MCF 10A (cell line): ENCODE results near the gene PPP1R2. TPM values are rescaled to one million over a fixed set of nuclear protein-coding genes. Genes with fewer than 3 reads are reported as not detected.

Experiments used
- BruUV-seq: library from RNA; stranded (reverse); fragments of 400-500 nt; replicated peaks from 2 replicates; lab custom pipeline; 2021; lab: Mats Ljungman, UMichigan
- CTCF ChIA-PET: fragments of 300-600 bp; sonication (Branson Sonifier 250); formaldehyde crosslinking; extraction: SDS; loops from one replicate; lab custom pipeline; 2021; ENCODE audit warnings: antibody characterized with exemption, inconsistent platforms; lab: Yijun Ruan, JAX
- POLR2A ChIA-PET: fragments of 300-600, 350-650 bp; sonication (Branson Sonifier 250); formaldehyde crosslinking; extraction: SDS; loops from one replicate; lab custom pipeline; 2020; ENCODE audit warnings: antibody characterized with exemption, inconsistent platforms; lab: Yijun Ruan, JAX
- DNase-seq: peaks from one replicate; pipeline ENCODE4 v3.0.0-alpha.2; 2018; ENCODE audit not compliant: unreplicated experiment
- H3K27ac Mint-ChIP-seq: one replicate; pipeline ENCODE4 v1.8.0; 2022; ENCODE audit warnings: mild to moderate bottlenecking, low read depth, mixed read lengths; ENCODE audit not compliant: unreplicated experiment
- H3K27me3 Mint-ChIP-seq: one replicate; pipeline ENCODE4 v1.8.0; 2022; ENCODE audit warnings: mixed read lengths; ENCODE audit not compliant: insufficient read depth, unreplicated experiment
- H3K36me3 Mint-ChIP-seq: one replicate; pipeline ENCODE4 v1.8.0; 2022; ENCODE audit warnings: mild to moderate bottlenecking, moderate library complexity, mixed read lengths; ENCODE audit not compliant: insufficient read depth, unreplicated experiment
- H3K4me1 Mint-ChIP-seq: one replicate; pipeline ENCODE4 v1.8.0; 2022; ENCODE audit warnings: mixed read lengths; ENCODE audit not compliant: insufficient read depth, unreplicated experiment
- H3K4me3 Mint-ChIP-seq: one replicate; pipeline ENCODE4 v1.8.0; 2022; ENCODE audit warnings: mild to moderate bottlenecking, moderate library complexity, mixed read lengths; ENCODE audit not compliant: unreplicated experiment
- H3K9me3 Mint-ChIP-seq: one replicate; pipeline ENCODE4 v1.8.0; 2022; ENCODE audit warnings: mixed read lengths; ENCODE audit not compliant: unreplicated experiment
- intact Hi-C: fragments of 100-400 bp; cut with micrococcal nuclease; formaldehyde crosslinking; loops from 2 replicates; pipeline ENCODE4 v1.14.1; 2022
- total RNA-seq: library from RNA; stranded (reverse); gene quantifications from 2 replicates; pipeline ENCODE4 v1.2.3, GENCODE V29; 2022
- TF ChIP-seq, protein P1 (sequence below): fragments of 200-600 bp; IDR thresholded peaks from one replicate; pipeline ENCODE4 v1.8.0; 2022; ENCODE audit warnings: antibody characterized with exemption, mild to moderate bottlenecking; ENCODE audit not compliant: unreplicated experiment

PPP1R2 gene
- total RNA-seq, 1 experiment from 2014 or later = 53.0 TPM

DNA sequence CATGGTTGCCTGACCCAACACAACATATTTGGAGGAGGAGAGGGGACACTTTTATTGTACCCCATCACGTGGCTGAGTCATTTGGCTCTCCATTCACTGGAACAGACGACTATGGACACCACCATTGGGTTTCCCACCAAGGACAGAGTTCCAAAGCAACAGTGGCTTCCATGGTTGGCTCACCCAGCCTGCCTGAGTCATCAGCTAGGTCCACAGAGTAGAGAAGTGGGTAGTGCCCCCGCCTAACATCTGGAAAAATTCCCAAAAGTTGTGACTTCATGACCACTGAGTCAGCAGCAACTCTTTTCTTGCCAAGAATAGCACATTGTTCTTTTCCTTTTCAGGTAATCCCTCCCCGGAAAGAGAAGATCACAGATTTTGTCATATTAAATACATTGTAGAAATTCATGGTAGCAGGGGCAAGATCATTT, 3.0 kb upstream of the PPP1R2 start:
- ChIA-PET POLR2A (interaction anchor here (0.7 to 1.6 kb wide), 3 partner anchors 10 to 275 kb away, joined by 3 read pairs; partner anchors contain the start of gene XXYLT1), CTCF (no interaction called here)
- H3K9me3 Mint-ChIP-seq = no peaks in the 10 kb centered on the region

DNA sequence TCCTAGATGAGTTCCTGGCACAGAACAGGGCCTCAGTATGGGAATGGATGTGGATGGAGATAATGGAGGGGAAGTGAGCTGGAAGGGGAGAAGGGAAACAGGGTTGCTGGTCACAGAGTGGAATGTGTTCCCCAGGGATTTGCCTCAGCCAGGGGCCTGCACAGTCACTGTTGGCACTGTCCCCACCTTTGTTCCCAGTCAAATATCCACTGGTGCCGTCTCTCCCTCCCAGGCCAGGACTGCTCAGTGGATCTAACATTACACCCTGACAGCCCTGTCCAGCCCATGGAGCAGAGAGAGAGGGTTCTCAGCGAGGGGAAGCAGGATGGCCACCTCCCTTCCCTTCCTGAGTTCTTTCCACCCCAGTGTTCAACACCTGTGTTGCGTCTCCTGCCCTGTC, 1.5 kb upstream of the PPP1R2 start:
- Mint-ChIP-seq H3K9me3 (no peaks in the 10 kb centered on the region), H3K4me1 (peaks cover 36% of the 10 kb centered on the region), H3K27ac (no peak overlapping the region), H3K27me3 (no peaks in the 10 kb centered on the region), H3K4me3 (peak overlapping the region; percentile 76), H3K36me3 (peaks cover 15% of the 10 kb centered on the region)
- intact Hi-C loops = loop anchor here (10.0 kb wide), 1 partner anchor 110 kb away; no protein-coding TSS in a partner anchor
- TF ChIP-seq, protein P1, sequence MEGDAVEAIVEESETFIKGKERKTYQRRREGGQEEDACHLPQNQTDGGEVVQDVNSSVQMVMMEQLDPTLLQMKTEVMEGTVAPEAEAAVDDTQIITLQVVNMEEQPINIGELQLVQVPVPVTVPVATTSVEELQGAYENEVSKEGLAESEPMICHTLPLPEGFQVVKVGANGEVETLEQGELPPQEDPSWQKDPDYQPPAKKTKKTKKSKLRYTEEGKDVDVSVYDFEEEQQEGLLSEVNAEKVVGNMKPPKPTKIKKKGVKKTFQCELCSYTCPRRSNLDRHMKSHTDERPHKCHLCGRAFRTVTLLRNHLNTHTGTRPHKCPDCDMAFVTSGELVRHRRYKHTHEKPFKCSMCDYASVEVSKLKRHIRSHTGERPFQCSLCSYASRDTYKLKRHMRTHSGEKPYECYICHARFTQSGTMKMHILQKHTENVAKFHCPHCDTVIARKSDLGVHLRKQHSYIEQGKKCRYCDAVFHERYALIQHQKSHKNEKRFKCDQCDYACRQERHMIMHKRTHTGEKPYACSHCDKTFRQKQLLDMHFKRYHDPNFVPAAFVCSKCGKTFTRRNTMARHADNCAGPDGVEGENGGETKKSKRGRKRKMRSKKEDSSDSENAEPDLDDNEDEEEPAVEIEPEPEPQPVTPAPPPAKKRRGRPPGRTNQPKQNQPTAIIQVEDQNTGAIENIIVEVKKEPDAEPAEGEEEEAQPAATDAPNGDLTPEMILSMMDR = no peak
- ChIA-PET POLR2A (no interaction called here), CTCF (interaction anchor here (1.0 kb wide), 1 partner anchor 274 kb away, joined by 3 read pairs; no protein-coding TSS in a partner anchor)
- no peak for DNase-seq
- no TSS peak for BruUV-seq

More for the DNA sequence above, 3.0 kb upstream of the PPP1R2 start:
- Mint-ChIP-seq H3K4me3 (peak overlapping the region; percentile 62), H3K27me3 (no peaks in the 10 kb centered on the region), H3K36me3 (peaks cover 15% of the 10 kb centered on the region), H3K4me1 (peaks cover 26% of the 10 kb centered on the region), H3K27ac (peak overlapping the region; percentile 91)
- TF ChIP-seq, protein P1 = no peak
- intact Hi-C loops = loop anchor here (10.0 kb wide), 1 partner anchor 109 kb away; no protein-coding TSS in a partner anchor
- DNase-seq = peak; percentile 98
- BruUV-seq = no TSS peak

DNA sequence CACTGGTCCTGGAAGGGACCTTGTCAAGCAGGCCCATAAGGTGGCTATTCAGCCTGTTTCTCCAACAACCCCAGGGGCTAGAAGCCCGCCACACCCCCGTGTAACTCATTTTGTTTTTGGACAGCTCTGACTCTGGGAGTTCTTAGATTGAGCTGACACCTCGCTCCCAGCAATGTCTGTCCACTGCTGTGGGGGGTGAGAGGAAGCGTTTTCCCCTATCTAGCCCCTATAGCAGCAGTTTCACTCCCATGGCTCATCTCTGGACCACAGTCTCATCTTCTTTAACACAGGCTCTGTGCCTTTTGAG, 1.1 kb upstream of the PPP1R2 start:
- ChIA-PET CTCF (interaction anchor here (1.0 kb wide), 1 partner anchor 274 kb away, joined by 3 read pairs; no protein-coding TSS in a partner anchor), POLR2A (interaction anchor here (3.2 kb wide), 1 partner anchor 103 kb away, joined by 37 read pairs; the partner anchor contains the start of gene ACAP2)
- no TSS peak for BruUV-seq
- TF ChIP-seq, protein P1 = no peak
- H3K36me3 Mint-ChIP-seq = peaks cover 15% of the 10 kb centered on the region
- DNase-seq = no peak
- no peaks in the 10 kb centered on the region for H3K27me3 Mint-ChIP-seq
- intact Hi-C loops = loop anchor here (10.0 kb wide), 1 partner anchor 111 kb away; no protein-coding TSS in a partner anchor
- peaks cover 36% of the 10 kb centered on the region for H3K4me1 Mint-ChIP-seq
- peak overlapping the region; percentile 76 for H3K4me3 Mint-ChIP-seq
- H3K27ac Mint-ChIP-seq = no peak overlapping the region
- H3K9me3 Mint-ChIP-seq = no peaks in the 10 kb centered on the region

DNA sequence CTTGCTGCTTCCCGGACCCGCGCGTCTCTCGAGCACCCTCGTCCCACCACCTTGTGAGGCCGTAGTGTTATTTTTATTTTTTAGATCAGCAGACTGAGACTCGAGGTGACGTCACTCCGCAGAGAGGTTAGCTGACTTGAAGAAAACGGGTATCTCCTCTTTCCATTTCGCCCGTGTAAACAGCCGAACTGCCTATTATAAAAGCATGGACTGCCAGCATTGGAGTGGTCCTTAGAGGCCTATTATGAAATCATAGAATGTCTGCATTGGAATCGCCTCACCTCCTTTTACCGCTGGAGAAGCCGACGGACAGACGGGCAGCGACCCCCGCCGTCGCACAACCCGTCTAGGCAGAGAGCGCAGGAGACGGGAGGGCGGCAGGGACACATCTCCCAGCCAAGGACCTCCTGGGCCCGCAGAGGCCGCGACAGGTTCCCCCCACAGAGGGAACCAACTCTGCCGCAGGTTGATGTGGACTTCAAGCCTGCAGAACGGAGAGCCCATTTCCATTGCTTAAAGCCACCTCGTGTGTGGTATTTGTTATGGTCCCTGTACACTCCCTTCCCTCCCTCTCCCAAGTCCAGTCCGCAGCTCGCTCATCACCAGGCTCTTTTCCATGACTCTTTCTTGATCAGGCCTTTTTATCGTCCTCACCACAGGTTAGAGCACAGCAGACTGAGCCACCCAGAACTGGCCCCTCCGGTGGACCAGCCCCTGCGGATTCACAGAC, 540 bp upstream of the PPP1R2 start:
- H3K9me3 Mint-ChIP-seq = no peaks in the 10 kb centered on the region
- no peaks in the 10 kb centered on the region for H3K27me3 Mint-ChIP-seq
- H3K4me3 Mint-ChIP-seq = peak overlapping the region; percentile 76
- no TSS peak for BruUV-seq
- TF ChIP-seq, protein P1 = no peak
- peaks cover 15% of the 10 kb centered on the region for H3K36me3 Mint-ChIP-seq
- ChIA-PET CTCF (interaction anchor here (1.0 kb wide), 1 partner anchor 273 kb away, joined by 3 read pairs; no protein-coding TSS in a partner anchor), POLR2A (interaction anchor here (0.7 to 3.2 kb wide), 17 partner anchors 9 to 873 kb away, joined by 3 to 37 read pairs (median 5); partner anchors contain the start of genes ACAP2, LSG1 and XXYLT1)
- no peak overlapping the region for H3K27ac Mint-ChIP-seq
- intact Hi-C loops = loop anchor here (10.0 kb wide), 1 partner anchor 111 kb away; no protein-coding TSS in a partner anchor
- peaks cover 36% of the 10 kb centered on the region for H3K4me1 Mint-ChIP-seq
- no peak for DNase-seq
